Activated CD4-positive, alpha-beta T cell treated with anti-CD3 and anti-CD28 coated beads, Interleukin-2, Interleukin-4, amounts not matched to agents 100 ng/mL and 50 ng/mL, durations not matched to agents 16 hours and 8 hours (primary cell): Measurements from ENCODE around the gene RNF31.

Source experiments
- DNase-seq: peaks from one replicate; pipeline ENCODE4 v3.0.0-alpha.2; 2020; ENCODE audit warnings: low spot score

The RNF31 gene

GRCh38 chr14:24159777-24160498 is 12.6 kb downstream of the RNF31 start:
- DNase-seq: no peak

- no peak for DNase-seq
Observed at GRCh38 chr14:24160499-24160849, 13.2 kb downstream of the RNF31 start.

- peak; percentile 98 for DNase-seq
Observed at GRCh38 chr14:24160850-24161804, 13.8 kb downstream of the RNF31 start, which contains the start of gene IRF9. Gene IRF9 (plus strand): TSS chr14:24161265. CDS start chr14:24162145, 880 bp downstream.

- no peak for DNase-seq
Observed at GRCh38 chr14:24162093-24162492, 14.8 kb downstream of the RNF31 start.

- no peak for DNase-seq
Observed at GRCh38 chr14:24164518-24164991, 17.3 kb downstream of the RNF31 start.

GRCh38 chr14:24165785-24166184 is 18.5 kb downstream of the RNF31 start:
- no peak for DNase-seq

GRCh38 chr14:24167469-24168114 is 20.3 kb downstream of the RNF31 start:
- no peak for DNase-seq

GRCh38 chr14:24171422-24172260 is 24.3 kb downstream of the RNF31 start, which contains the start of gene REC8:
Gene REC8 (plus strand): TSS chr14:24172080. CDS start chr14:24172553, 473 bp downstream.
- peak; percentile 61 for DNase-seq

- DNase-seq: no peak
Observed at GRCh38 chr14:24172261-24172860, 25.1 kb downstream of the RNF31 start.

- no peak for DNase-seq
Observed at GRCh38 chr14:24172871-24173281, 25.6 kb downstream of the RNF31 start.

- DNase-seq: no peak
Observed at GRCh38 chr14:24176599-24176998, 29.3 kb downstream of the RNF31 start.

GRCh38 chr14:24177041-24177825 is 29.9 kb downstream of the RNF31 start:
- DNase-seq: no peak

GRCh38 chr14:24177891-24178290 is 30.6 kb downstream of the RNF31 start:
- DNase-seq: no peak

GRCh38 chr14:24178399-24179178 is 31.3 kb downstream of the RNF31 start:
- DNase-seq: no peak

GRCh38 chr14:24179294-24179960 is 32.1 kb downstream of the RNF31 start:
- no peak for DNase-seq

GRCh38 chr14:24179961-24180796 is 32.9 kb downstream of the RNF31 start:
- no peak for DNase-seq

- DNase-seq: no peak
Observed at GRCh38 chr14:24181371-24182077, 34.2 kb downstream of the RNF31 start.
